NCI-H146 (cell line): ENCODE results near the gene C4BPA.

Experiments used
- DNase-seq: peaks from one replicate; lab custom pipeline; 2025; lab: John Stamatoyannopoulos, UW

The C4BPA gene

DNA sequence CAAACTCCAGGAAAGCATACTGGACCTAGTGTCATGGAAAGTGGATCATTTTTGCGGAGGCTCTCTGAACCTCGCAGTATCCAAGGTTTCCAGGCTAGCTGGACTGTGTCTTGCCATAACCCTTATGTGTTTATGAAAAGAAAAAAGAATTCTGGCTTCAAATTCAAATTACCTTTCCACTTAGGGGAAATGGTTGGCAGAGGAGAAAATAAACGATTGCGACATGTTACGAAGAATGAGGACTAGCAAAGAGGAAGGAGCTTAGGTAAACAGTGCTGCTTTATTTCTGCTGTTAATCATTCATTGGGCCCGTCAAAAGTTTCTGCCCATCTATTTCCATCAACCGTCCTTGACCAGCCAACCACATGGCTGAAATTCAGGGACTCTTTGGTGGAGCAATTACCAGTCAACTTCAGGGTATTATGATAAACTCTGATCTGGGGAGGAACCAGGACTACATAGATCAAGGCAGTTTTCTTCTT lies at the start of gene C4BPA:
TSS of gene C4BPA (plus strand) at position 342 of the 482 bp plus-strand sequence. CDS start 8,793 bp downstream, outside the sequence.
- DNase-seq = no peak

DNA sequence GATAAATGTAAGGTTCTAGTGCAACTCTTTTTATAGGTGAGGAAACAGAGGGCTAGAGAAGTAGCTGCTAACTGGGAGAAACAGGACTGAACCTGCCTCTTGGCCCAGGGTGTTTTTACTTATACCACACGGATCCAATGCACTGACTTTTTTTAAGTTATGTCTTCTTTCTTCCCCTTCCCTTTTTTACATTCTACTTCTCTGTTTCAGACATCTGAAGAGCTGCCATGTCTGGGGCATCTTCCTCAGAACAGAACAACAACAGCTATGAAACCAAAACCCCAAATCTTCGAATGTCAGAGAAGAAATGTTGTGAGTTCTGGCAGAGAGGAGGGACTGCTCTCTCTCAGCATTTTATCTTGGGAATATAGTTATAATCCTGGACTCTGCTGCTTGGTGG lies 49.5 kb upstream of the C4BPA start:
- no peak for DNase-seq

DNA sequence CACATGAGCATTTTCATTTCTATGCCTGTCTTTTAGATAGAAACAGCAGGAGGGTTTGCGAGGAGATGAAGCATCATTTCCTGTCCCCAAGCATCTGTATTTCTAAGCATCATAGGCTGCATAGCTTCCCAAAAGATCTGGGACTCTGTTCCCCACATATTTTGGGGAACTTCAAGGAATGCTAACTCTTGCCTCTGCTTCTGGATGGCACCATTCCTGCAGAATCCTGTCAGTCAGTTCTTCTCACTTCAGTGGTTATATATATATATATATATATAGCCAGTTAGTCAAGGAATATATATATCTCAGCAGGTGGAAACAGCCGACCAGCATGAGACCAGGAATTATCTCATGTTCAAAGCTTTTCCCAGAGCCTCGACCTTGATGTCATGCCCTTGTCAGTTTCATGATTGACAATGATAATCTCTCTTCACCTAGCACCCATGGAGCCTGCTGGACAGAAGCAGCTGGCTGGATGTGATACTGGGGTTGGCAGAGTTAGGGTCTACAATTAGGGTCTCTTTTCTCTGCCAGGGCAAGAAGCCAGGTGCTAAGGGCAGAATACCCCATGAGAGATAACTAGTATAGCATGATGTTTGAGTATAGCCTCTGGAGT lies 48.5 kb upstream of the C4BPA start:
- no peak for DNase-seq

DNA sequence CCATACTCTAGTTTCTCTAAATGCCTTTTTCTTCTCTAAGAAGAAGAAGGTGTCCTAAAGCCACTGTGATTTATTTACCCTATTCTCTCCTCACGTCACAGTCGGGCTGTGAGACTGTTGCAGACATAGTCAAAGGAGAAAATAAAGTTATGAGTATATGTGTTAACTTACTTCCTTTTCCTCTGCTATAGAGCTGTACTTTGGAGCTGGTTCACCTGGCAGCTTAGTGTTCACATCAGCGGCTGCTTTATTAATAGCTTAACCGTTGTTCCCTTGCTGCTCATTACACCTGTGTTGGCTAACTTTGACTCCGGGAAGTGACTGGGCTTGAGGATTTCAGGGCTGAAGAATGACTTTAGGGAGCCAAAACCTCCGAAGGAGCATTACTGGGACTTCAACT lies 47.4 kb upstream of the C4BPA start:
- no peak for DNase-seq

DNA sequence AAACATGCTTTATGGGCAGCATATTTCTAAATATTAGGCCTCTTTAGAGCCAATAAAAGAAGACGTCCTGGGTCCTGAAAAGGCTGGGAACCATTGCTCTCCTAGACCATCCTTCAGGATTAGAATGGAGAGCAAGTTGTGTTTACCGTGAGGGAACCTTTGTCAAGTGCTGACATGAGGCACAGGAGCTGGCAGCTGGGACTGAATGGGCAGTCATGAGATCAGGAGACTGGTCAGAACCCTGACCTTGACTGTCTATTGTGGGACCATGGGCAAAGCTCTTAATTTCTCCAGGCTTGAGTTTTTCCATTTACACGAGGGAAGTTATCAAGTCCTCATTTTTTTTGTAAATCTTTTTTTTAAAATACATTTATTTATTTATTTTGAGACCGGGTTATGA lies 45.8 kb upstream of the C4BPA start:
- no peak for DNase-seq

DNA sequence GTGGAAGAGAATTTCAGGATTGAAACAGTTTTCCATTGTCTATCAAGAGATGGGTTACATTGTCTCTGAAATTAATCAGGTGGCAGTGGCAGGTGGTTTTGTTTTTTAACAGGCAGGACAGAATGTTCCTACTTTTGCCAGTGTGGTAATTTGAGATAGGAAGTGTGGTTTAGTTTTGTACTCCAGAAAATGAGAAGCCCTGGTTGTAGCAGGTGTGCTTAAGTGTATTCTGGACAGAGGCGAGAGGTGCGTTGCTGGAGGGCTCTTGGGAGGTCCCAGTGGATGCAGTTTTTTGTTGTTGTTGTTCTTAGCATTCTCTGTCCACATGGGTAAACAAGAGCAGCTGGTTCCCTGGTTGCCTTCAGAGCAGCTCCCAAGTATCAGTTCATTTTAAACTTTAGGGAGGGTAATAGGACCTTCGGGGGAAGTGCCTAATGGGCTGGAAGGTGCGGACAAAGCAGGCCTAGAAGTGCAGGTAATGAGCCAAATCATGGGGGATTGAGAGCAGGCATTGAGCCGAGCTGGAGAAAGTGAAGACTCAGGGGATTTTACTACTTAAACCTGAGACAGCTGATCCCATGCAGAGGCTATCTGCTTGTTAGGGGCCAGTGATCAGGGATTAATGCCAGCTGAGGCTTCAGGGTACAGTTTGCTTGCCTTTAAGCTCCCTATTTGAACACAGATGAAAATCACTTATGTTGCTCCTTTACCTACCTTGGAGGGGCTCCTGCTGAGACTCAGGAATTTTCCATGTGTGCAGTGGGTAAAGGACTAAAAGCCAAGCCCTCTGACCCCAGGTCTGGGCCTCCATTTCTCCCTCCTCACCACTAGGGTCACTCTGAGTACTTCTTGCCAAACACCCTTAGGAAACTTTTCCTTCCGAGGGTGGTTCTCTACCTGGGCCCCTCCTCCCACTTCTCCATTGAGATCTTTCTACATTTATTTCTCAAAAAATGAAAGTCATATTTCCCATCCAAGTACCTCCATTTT lies 44.9 kb upstream of the C4BPA start:
- DNase-seq = no peak

DNA sequence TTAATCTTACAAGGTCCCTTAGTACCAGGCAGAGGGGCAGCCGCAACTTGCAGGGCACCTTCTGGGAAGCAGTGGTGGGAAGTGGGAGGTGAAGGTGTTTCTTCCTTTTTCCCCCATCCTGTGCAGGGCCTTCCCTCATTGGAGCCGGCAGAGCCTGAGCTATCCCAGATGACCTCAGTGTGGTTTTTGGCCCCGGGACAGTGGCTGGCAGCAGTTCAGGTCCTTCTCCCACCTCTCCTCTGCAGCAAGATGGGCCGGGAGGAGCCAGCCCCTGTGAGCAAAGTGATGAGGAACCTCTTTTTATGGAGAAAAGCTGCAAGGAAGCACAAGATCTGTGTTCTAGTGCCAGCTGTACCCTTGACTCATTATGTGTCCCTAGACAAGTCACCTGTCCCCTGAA lies 44.2 kb upstream of the C4BPA start:
- DNase-seq = no peak

DNA sequence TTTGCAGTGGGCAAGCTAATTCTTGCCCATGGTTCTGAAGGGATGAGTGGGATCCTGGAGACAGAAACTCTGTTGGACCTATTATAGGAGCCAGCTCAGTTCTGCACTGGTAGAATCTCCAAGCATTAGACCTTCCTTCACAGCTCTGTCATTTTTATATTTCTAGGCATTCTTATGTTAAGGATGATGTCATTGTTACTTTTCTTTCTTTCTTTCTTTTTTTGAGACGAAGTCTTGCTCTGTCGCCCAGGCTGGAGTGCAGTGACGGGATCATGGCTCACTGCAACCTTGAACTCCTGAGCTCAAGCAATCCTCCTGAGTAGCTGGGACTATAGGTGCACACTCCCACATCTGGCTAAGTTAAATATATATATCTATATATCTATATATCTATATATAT lies 43.4 kb upstream of the C4BPA start:
- no peak for DNase-seq

DNA sequence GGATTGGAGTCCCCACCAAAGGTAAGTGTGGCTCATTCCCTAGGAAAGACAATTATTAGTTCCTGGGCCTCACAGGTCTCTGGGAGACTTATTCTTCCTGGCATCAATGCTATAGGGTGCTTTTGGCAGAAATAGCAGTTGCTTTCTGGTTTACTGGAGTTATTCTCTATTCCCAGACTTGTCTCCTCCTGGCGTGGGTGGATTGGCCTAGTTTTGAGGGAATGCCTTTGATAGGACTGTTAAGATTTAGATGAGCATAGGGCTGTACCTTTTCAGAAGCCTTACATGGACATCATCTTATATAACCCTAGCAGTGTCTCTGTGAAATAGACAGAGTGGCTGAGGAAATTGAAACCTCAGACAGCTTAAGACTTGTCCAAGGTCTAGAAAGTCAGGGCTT lies 42.0 kb upstream of the C4BPA start:
- no peak for DNase-seq

DNA sequence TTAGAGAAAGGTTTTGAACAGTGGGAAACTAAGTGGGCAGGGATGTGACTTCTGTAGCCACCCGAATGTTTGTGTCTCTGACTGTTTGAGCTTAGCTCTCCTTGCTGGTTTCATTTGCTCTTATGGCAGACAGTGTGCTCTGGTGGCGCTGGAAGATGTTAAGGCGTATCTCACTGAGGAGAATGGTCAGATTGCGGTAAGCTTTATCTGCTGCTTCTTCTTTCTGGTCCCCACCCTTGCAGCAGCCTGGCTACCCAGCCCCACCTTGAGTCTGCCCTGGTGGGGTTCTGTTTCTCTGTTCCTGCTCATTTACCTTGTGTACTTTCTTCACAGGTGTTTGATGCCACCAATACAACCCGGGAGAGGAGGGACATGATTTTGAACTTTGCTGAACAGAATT lies 41.0 kb upstream of the C4BPA start:
- no peak for DNase-seq

DNA sequence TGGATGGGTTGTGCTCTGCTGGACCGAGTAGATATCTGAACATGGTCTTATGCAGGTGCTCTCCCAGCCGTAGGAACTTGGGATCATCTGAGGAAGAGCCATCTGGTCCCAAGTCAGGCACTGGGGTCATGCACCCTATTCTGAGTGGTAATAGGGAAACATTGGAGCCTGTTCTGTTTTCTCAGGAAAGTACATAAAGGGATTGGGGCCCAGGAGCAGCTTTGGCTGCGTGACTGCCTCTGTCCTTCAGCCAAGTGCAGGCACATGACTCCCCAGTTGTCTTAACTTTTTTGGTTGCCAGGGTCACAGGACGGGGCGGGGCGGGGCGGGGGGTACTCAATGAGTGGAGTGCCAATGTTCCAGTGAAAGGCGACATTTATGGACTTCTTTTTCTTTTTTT lies 39.5 kb upstream of the C4BPA start:
- no peak for DNase-seq

DNA sequence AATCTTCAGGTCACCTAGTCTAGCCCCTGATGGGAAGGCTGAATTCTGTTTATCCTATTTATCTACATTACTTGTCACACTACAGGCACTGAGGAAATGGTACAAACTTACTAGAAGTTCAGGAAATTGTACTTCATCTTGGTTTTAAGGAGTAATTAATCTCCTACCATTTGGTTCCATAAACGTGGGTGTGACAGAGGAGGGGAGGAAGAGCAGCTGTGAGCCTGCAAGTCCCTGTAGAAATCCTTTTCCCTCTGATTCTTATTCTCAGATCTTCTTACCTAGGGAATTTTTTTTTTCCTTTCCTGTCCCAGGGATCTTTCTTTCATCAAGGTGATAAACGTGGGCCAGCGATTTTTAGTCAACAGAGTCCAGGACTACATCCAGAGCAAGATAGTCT lies 36.8 kb upstream of the C4BPA start:
- no peak for DNase-seq

DNA sequence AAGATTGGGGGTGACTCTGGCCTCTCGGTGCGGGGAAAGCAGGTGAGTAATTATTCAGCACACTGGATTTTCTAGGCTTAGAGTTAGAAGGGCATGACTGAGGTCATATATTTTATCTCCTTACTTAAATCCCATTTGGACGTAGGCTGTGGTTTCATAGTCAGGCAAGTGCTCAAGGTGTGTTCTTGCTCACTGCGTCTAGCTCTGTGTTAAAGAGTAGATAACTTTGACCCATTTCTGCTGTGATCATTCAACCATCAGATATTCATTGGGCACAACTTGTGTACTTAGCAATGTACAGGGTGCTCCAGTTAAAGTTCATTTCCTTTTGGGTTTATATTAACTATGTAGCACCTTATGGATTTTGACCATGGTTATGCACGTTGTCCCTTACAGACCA lies 36.4 kb upstream of the C4BPA start:
- DNase-seq = no peak

DNA sequence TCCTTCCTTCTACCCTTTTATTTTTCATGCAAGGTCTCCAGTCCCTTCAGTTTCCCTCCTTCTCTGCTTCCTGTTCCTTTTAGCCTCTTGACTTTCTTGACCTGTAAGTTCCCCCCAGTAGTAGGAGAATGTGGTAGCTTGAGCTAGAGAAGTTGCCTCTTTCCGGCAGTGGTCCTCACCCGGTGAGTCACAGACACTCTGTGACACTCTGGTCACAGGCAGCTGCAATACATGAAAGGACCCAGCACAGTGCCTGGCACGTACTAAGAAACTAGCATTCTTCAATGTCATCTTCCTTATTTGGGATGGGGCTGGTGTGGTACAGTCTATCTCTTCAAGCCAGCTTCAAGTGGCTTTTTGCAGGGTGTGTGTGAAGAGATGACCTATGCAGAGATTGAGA lies 35.0 kb upstream of the C4BPA start:
- DNase-seq = no peak

DNA sequence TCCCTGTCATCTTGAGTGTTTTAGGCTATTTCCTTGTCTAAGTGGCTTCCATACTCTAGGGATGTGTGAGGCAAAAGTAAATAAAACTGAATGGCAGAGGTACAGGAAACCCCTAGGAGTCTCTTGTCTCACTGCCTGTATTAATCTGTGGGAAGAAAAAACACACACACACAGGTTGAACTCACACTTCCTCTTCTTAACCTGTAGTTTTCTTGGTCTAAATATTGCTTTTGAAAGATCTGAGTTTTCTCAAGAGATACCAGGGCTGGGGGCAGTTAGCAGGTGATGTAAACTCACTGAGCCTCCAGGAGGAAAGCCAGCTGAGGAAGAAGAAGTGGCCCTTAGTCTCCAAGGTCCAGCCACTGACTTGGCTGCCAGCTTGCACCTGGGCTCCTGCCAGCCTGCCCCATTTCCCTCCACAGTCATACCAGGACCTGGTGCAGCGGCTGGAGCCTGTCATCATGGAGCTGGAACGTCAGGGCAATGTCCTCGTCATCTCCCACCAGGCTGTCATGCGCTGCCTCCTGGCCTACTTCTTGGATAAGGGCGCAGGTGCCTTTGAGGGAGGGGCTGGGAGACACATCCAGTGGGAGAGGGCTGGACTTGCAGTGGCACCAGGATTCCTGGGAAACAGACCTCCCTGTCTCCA lies 34.1 kb upstream of the C4BPA start:
- no peak for DNase-seq

DNA sequence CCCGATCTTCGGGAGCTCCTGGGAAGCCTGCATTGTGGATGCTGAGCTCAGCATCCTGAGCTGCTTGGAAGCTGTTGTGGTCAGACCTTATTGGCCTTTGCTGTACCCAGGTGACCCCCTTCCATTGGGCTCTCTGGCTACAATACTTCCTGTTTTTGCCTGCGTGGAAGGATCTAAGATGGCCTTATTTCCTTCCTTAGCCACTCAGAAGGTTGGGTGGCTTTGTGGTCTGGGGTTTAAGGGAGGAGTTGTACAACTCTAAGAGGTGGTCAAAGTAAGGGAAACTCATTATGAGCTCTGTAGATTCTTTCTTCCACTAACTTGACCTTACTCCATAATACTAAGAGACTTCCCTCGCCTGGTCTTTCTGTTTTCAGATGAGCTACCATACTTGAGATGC lies 33.2 kb upstream of the C4BPA start:
- no peak for DNase-seq

DNA sequence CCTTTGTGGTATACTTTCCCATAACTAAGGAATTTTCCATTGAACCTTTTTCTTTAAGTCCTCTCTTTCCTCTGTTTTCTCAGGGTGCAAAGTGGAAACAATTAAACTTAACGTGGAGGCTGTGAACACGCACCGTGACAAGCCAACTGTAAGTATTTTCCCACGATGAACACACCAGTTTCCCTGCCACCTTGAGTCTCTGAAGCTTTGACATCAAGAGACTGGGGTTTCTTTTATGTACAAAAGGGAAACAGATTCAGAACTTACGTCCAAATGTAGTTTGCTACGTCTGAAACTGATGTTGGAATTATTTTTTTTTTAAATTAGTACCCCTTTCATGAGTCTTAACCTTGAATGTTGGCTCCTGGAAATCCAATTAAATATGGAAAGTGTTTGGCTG lies 32.6 kb upstream of the C4BPA start:
- no peak for DNase-seq

DNA sequence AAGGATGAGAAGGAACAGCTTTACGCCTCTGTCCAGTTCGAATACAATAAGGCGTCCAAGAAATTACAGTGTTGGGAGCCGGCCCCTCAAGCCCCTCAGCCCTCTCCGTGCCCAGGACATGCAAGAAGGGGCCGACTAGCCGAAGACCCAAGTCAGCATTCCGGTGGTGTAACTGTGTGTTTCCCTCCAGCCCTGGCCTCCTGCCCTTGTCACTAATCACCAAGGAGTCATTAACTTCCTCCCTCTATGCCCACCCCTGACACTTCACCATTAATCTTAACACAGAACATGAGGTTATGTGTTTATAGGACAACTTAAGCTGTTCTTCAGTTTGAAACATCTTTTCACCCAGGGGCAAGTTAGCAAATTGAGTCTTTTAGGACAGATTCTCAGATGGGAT lies 31.8 kb upstream of the C4BPA start:
- DNase-seq = no peak

DNA sequence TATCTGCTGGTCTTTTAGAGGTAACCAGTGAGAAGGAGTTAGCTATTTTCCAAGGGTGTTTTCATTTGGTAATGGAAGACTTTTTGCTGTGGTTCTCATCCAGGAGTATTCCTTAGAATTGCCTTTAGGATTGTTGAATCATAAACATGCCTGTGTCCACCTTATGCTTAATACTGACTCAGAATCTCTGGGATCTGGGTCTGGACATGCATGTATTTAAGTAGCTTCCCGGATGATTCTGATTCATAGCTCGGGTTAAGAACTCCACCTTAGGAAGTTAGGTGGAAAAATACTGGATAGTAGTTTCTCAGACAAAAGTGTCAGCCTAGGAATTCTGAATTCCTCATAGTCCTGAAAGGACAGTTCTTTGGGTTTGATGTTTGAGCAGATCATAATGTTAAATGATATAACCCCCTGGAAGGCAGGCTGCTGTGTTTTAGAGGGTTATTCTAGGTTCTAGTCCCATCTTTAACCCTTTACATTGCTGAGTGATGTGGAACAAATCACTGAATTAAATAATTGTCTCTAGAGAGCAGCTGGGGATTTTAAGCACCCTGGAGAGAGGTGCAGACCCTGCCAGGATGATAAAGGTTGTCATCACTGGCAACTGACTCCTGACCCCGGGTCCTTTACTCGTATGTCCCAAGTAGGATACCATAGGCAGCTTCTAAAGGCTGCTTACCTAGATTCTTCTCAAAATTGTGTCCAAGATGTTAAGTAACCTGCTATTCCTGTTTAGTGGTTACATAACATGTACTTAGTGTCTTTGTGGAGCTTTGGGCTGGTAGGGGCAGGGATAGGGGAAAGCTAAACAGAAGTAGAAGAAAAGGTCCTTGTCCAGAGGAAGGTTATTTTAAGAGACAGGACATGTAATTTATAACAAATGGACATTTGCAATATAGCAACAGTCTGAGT lies 29.9 kb upstream of the C4BPA start:
- no peak for DNase-seq

DNA sequence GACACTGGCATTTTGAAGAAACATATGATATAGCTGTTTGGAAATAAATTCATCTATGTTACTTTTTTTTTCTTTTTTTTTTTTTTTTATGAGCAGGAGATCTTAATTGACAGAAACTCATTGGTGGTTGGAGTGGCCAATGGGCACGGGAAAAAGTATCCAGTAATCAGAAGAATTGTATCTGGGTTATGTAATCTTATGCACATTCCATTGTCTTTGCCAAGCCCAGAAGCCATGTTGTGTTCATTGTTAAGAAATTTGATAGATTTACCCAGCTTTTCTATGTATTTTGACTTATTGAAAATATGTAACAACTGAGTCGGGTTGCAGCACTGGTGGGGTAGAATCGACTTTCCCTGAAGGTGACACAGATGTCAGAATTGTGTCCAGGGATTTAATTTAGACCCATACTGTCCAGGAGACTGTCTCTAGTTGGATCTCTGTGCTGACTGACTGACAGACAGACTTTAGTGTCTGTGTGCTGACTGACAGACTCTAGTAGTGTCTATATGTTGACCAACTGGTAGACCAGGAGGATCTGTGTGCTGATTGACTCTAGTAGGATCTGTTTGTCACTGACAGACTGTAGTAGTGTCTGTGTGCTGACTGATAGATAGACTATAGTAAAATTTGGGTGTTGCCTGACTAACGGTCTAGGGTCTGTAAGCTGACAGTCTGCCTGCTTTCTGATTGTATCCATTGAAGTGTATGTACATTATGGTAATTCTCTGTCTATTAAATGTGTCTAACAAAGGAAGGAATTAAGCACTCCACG lies 27.7 kb upstream of the C4BPA start:
- no peak for DNase-seq

DNA sequence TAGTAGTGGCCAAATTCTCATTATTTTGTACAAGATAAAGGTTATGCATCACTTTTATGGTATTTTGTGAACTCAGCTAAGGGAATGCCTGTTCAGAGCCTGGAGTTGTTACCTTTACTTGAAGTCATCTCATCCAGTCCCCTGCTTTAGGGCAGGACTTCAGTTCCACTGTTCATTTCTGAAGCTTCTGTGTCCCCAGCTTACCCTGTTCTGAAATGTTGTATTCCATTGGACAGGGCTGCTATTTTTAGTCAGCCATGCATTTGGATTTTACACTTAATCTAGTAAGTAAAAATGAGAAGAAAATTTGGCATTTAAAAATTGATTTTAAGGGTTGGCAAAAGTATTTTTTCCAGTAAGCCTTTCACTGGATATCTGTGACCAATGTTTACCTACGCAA lies 27.0 kb upstream of the C4BPA start:
- no peak for DNase-seq
